Measurements from ENCODE around the gene MDM2.

Gene MDM2

DNA sequence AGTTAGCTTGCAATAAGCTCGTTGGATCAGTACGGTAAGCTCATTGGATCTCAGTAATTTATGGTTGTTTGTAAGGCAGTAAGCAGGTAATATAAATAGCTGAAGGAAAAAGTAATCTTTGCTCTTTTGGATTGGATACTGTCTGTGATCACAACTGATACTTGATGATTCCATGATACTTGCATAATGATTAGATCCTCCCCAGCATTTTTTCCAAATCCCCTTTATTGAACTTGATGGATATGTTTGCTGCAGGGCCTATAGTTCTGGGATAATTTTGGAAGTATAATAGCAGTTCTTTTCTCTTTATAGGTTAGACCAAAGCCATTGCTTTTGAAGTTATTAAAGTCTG is 5.2 kb downstream of the MDM2 start:
- H3K27ac ChIP-seq (ENCODE audit: low read depth, low read length): peak overlapping the region; percentile 15
- H3K9me2 ChIP-seq (replicated peaks; ENCODE audit: control insufficient read depth, low read length): no peaks in the 10 kb centered on the region
- H3K9me3 ChIP-seq (ENCODE audit: control insufficient read depth, insufficient read depth, low read length): no peaks in the 10 kb centered on the region
- peaks cover 92% of the 10 kb centered on the region for H3K36me3 ChIP-seq (ENCODE audit: control insufficient read depth, low read length)
- peaks cover 12% of the 10 kb centered on the region; the same call in 1 of the 2 replicates for H3F3A ChIP-seq (ENCODE audit: control insufficient read depth, insufficient read depth)
- peaks cover 12% of the 10 kb centered on the region; the same call in 1 of the 2 replicates for H4K20me1 ChIP-seq (ENCODE audit: control insufficient read depth, insufficient read depth, low read depth, low read length)
- TF ChIP-seq, protein P1, sequence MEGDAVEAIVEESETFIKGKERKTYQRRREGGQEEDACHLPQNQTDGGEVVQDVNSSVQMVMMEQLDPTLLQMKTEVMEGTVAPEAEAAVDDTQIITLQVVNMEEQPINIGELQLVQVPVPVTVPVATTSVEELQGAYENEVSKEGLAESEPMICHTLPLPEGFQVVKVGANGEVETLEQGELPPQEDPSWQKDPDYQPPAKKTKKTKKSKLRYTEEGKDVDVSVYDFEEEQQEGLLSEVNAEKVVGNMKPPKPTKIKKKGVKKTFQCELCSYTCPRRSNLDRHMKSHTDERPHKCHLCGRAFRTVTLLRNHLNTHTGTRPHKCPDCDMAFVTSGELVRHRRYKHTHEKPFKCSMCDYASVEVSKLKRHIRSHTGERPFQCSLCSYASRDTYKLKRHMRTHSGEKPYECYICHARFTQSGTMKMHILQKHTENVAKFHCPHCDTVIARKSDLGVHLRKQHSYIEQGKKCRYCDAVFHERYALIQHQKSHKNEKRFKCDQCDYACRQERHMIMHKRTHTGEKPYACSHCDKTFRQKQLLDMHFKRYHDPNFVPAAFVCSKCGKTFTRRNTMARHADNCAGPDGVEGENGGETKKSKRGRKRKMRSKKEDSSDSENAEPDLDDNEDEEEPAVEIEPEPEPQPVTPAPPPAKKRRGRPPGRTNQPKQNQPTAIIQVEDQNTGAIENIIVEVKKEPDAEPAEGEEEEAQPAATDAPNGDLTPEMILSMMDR (IDR thresholded peaks at IDR 0.05; ENCODE audit: low read depth, low read length, poor library complexity, severe bottlenecking): no peak
- no peak for TF ChIP-seq EZH2phosphoT487 (IDR thresholded peaks at IDR 0.05; ENCODE audit: borderline replicate concordance, low read length)
- peaks cover 47% of the 10 kb centered on the region for H3K4me1 ChIP-seq (ENCODE audit: control insufficient read depth, low read length)
- peak overlapping the region; percentile 49 for H3K4me2 ChIP-seq (ENCODE audit: low read length)
- H3K4me3 ChIP-seq (ENCODE audit: low read length): peak overlapping the region; percentile 19
- H3K79me2 ChIP-seq (ENCODE audit: control insufficient read depth, low read length): peaks cover 97% of the 10 kb centered on the region
- H3K27me3 ChIP-seq (ENCODE audit: control insufficient read depth, low read length): no peaks in the 10 kb centered on the region

DNA sequence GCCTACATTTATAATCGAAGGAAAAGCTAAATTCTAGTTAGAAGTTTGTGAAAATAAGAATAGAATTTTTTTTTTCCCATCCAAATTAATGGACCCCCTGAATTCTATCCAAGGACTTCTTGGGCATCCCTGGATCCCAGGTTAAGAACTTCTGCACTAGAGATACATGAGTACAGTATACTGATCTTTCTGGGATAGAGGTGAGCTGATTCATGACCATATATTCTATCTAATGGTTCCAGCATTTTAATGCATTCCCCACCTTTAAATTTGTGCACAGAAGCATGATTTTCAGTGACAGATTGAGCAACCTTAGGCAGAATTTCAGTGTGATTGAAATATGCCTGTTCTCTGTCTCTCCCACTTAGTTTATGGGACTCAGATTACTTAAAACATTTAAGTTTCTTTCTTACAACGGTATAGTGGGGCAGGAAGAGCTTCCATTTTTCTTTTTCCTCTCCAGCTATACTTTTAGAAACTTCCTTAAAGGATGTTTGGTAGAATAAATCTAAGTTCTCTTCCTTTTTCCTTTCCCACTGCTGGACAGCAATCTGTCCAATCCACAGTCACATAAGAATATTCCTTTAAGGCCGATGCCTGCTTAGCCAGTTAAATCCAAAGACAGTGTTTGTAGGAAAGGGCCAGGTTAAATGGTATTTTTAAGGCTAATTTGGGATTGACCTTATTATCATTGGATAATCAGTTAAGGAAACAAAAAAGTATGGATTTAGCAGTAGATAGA is 6.7 kb downstream of the MDM2 start:
- Histone ChIP-seq H3K27me3 (ENCODE audit: control insufficient read depth, low read length) (no peaks in the 10 kb centered on the region), H3K4me2 (ENCODE audit: low read length) (peak overlapping the region; percentile 11), H3K9me3 (ENCODE audit: control insufficient read depth, insufficient read depth, low read length) (no peaks in the 10 kb centered on the region), H3K4me3 (ENCODE audit: low read length) (peak overlapping the region; percentile 0; the same call in 1 of the 2 replicates), H3K79me2 (ENCODE audit: control insufficient read depth, low read length) (peaks cover 94% of the 10 kb centered on the region), H3K9me2 (replicated peaks; ENCODE audit: control insufficient read depth, low read length) (no peaks in the 10 kb centered on the region), H3K36me3 (ENCODE audit: control insufficient read depth, low read length) (peaks cover 89% of the 10 kb centered on the region), H3K27ac (ENCODE audit: low read depth, low read length) (no peak overlapping the region), H3F3A (ENCODE audit: control insufficient read depth, insufficient read depth) (peaks cover 13% of the 10 kb centered on the region; the same call in 1 of the 2 replicates), H4K20me1 (ENCODE audit: control insufficient read depth, insufficient read depth, low read depth, low read length) (peaks cover 13% of the 10 kb centered on the region; the same call in 1 of the 2 replicates), H3K4me1 (ENCODE audit: control insufficient read depth, low read length) (peaks cover 46% of the 10 kb centered on the region)
- TF ChIP-seq, protein P1 (IDR thresholded peaks at IDR 0.05; ENCODE audit: low read depth, low read length, poor library complexity, severe bottlenecking): no peak
- no peak for TF ChIP-seq EZH2phosphoT487 (IDR thresholded peaks at IDR 0.05; ENCODE audit: borderline replicate concordance, low read length)

DNA sequence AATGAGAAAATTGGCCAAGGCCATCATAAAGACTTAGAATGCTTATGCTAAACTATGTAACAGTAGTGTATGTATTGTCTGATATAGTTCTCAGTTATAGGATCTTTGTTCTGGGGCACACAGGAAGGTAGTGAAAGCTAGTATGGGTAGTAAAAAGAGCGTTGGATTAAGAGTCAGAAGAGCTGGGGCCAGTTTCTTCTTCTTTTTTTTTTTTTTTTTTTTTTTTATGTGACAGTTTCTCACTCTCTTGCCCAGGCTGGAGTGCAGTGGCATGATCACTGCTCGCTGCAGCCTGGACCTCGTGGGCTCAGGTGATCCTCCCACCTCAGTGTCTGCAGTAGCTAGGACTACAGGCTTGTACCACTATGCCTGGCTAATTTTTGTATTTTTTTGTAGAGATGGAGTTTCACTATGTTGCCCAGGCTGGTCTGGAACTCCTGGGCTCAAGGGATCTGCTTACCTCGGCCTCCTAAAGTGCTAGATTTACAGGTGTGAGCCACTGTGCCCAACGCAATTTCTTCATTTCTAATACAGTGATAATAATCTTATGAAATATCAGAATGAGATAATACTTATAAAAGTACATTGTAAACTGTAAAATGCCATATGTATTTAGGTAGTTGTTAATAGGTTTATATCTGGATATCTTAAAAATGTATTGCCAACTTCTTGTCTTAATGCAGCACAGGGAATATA is 7.4 kb downstream of the MDM2 start:
- Histone ChIP-seq H4K20me1 (ENCODE audit: control insufficient read depth, insufficient read depth, low read depth, low read length) (peaks cover 18% of the 10 kb centered on the region; the same call in 1 of the 2 replicates), H3K27ac (ENCODE audit: low read depth, low read length) (no peak overlapping the region), H3K4me2 (ENCODE audit: low read length) (peak overlapping the region; percentile 11; the same call in 1 of the 2 replicates), H3F3A (ENCODE audit: control insufficient read depth, insufficient read depth) (peaks cover 20% of the 10 kb centered on the region), H3K27me3 (ENCODE audit: control insufficient read depth, low read length) (no peaks in the 10 kb centered on the region), H3K36me3 (ENCODE audit: control insufficient read depth, low read length) (peaks cover 91% of the 10 kb centered on the region), H3K4me1 (ENCODE audit: control insufficient read depth, low read length) (peaks cover 45% of the 10 kb centered on the region), H3K9me2 (replicated peaks; ENCODE audit: control insufficient read depth, low read length) (no peaks in the 10 kb centered on the region), H3K4me3 (ENCODE audit: low read length) (no peak overlapping the region), H3K9me3 (ENCODE audit: control insufficient read depth, insufficient read depth, low read length) (no peaks in the 10 kb centered on the region), H3K79me2 (ENCODE audit: control insufficient read depth, low read length) (peaks cover 94% of the 10 kb centered on the region)
- TF ChIP-seq, protein P1 (IDR thresholded peaks at IDR 0.05; ENCODE audit: low read depth, low read length, poor library complexity, severe bottlenecking): no peak
- TF ChIP-seq EZH2phosphoT487 (IDR thresholded peaks at IDR 0.05; ENCODE audit: borderline replicate concordance, low read length): no peak
